HG03439 (cell line): ENCODE results near the gene ORC2.
"Not testable (repeated sequence)": the region's sequence is repeated elsewhere in the genome, so short reads cannot be mapped to it uniquely, and the experiment has no call there.

ENCODE experiments used
- ATAC-seq: cut with Tn5 transposase; IDR thresholded peaks from one replicate; pipeline ENCODE4 v1.9.1; 2021; ENCODE audit warnings: mild to moderate bottlenecking, moderate library complexity; ENCODE audit not compliant: unreplicated experiment

The ORC2 gene

GRCh38 chr2:200963124-200963917 lies at the start of gene ORC2:
ORC2 (minus strand) TSS chr2:200963660; CDS start chr2:200958123, 5,537 bp downstream.
- peak; percentile 88 for ATAC-seq

- ATAC-seq: no peak
Observed at GRCh38 chr2:201008296-201008829, 44.9 kb upstream of the ORC2 start.

GRCh38 chr2:201007584-201007998 lies 44.1 kb upstream of the ORC2 start:
- ATAC-seq: no peak

GRCh38 chr2:201006704-201007103 lies 43.2 kb upstream of the ORC2 start:
- no peak for ATAC-seq

DNA sequence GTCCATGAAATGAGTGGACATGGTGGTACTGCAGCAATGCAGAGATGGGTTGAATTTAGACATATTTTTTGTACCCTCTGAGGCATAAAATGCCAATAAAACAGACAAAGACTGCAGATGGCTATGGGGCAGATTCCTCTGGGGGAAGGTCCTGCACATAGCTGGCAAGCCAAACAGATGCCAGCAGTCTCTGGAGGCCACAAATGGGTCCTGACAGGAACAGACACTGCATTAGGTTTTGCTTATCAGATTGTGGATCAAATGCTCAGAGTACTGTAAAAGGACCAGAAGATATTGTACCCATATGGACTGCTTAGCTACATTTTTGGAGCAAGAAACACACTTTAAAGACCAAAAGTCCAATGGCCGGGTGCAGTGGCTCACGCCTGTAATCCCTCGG lies 40.9 kb upstream of the ORC2 start:
- ATAC-seq: no peak

DNA sequence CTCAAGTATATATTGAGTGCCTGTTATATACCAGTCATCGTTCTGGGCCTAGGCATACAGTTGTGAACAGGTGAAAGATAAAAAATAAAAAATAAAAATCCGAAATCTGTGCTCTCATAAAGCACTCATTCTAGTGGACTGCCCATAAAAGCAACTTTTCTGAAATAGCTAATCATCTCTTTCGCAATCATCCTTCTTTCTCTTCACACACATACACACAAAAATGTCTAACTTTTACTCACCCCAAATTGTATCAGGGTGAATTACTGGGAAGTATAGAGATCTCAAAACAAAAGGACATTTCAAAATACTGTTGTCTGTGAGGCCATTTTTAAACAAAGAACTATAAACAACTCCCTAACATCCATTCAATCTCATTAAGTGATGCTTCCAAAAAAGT lies 29.6 kb upstream of the ORC2 start:
- ATAC-seq: no peak

GRCh38 chr2:200987137-200987536 lies 23.7 kb upstream of the ORC2 start:
- ATAC-seq: no peak

- no peak for ATAC-seq
Observed at GRCh38 chr2:200985799-200986198, 22.3 kb upstream of the ORC2 start.

DNA sequence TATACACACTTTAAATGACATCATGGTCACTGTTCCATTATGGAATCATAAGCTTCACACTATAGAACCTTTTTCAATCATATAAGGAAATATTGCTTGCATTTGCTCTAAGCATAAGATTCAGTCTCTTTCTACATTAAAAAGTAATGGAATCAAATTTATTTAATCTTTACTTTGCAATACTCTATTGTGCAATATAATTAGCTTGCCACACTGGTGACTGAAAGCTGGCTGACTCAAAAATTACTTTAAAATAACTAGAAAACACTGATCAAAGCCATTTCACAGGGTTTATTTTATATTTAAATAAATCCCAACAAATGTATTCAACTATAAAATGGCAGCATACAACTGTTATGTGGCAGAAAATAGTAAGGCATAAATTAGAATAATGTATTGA lies 13.2 kb upstream of the ORC2 start:
- no peak for ATAC-seq

- no peak for ATAC-seq
Observed at GRCh38 chr2:200975672-200976071, 12.2 kb upstream of the ORC2 start.

DNA sequence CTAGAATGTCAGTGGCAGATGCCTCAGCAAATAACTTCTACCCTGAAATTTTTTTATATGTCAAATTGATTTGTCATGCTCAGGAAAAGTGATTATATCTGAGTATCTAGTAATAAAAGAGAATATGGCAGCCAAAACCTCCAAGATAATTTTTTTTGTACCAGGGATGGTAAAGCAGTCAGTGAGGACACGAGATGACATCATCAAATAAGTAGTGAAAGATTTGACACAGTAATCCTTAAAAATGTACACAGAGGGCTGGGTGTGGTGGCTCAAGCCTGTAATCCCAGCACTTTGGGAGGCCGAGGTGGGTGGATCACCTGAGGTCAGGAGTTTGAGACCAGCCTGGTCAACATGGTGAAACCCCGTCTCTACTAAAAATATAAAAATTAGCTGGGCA lies 6.6 kb upstream of the ORC2 start:
- ATAC-seq: not testable (repeated sequence)

- no peak for ATAC-seq
Observed at GRCh38 chr2:200968735-200969134, 5.3 kb upstream of the ORC2 start.

DNA sequence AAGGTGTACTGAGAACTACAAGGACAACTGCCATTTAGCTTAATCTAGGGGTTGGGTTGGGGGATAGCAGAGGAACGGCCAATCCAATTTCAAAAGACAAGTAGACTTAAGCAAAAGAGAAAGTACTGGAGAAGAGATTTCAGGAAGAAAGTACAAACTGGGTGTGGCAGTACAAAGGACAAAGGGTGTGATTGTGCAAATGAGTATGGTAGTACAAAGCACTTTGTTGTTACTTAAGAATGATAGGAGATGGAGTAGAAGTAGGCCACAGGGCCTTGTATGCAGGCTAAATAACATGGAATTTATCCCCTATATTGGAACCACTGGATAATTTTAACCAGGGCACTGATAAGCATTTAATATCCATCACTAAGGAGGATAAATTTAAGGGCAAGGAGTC lies 4.7 kb upstream of the ORC2 start:
- no peak for ATAC-seq

DNA sequence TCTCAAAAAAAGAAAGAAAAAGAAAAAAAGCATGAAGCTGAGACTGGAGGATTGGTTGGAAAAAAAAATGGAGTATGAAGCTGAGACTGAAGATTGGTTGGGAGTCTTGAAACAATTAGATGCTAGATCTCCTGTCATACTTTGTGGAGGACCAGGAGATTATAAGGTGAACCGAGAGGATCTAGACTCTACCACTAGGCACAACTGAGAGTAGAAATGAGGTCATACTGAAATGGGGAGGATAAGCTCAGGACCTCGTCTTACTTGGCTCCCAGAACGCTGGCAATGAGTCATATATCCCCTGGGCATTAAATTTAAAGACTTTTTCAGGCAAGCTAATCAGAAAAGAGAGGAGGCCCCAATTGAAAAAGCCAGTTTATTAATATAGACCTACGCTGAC lies 3.3 kb upstream of the ORC2 start:
- no peak for ATAC-seq

- no peak for ATAC-seq
Observed at GRCh38 chr2:200964498-200964897, 1.0 kb upstream of the ORC2 start.

DNA sequence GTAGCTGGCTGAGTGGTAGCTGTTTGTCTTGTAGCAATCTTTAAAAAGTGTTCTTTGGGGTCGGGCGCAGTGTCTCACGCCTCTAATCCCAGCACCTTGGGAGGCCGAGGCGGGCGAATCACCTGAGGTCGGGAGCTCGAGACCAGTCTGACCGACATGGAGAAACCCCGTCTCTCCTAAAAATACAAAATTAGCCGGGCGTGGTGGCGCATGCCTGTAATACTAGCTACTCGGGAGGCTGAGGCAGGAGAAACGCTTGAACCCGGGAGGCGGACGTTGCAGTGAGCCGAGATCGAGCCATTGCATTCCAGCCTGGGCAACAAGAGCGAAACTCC lies 425 bp upstream of the ORC2 start:
- ATAC-seq: not testable (repeated sequence)

GRCh38 chr2:200962811-200963123 lies 693 bp downstream of the ORC2 start:
- ATAC-seq: peak; percentile 18

DNA sequence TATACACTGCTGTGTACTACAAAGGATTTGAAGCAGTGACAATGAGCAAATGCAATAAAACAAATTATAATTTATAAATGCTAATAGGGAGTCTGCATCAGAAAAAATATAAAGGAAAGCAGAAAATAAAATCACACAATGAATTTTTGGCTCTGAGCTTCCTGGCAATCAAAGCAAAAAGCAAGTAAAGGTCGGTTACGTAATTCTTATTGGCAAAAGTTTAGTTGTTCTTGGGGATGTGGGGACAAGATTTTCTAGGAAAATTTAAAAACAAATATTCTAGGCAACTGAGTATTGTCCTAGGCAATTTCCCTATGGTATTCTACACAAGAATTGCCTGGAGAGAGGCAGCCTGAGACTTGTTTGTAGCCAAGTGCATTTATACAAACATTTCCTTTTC lies 1.8 kb downstream of the ORC2 start:
- no peak for ATAC-seq

DNA sequence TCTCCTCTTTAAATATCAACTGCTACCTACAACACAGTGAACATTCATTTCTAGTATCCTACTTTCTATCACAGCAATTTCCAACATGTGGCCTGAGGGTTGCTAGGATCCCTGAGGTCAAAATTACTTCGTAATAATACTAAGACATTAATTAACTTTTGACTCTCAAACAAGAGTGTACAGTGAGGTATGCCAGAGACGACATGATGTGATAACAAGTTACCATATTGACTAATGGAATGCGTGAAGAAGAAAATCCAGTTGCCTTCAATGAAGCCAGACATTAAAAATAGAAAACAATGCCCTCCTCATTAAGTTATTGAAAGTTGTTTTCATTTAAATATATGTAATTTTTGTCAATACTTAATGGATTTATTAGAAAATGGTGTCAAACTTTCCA lies 13.1 kb downstream of the ORC2 start:
- no peak for ATAC-seq

GRCh38 chr2:200945395-200945729 lies 18.1 kb downstream of the ORC2 start:
- no peak for ATAC-seq

DNA sequence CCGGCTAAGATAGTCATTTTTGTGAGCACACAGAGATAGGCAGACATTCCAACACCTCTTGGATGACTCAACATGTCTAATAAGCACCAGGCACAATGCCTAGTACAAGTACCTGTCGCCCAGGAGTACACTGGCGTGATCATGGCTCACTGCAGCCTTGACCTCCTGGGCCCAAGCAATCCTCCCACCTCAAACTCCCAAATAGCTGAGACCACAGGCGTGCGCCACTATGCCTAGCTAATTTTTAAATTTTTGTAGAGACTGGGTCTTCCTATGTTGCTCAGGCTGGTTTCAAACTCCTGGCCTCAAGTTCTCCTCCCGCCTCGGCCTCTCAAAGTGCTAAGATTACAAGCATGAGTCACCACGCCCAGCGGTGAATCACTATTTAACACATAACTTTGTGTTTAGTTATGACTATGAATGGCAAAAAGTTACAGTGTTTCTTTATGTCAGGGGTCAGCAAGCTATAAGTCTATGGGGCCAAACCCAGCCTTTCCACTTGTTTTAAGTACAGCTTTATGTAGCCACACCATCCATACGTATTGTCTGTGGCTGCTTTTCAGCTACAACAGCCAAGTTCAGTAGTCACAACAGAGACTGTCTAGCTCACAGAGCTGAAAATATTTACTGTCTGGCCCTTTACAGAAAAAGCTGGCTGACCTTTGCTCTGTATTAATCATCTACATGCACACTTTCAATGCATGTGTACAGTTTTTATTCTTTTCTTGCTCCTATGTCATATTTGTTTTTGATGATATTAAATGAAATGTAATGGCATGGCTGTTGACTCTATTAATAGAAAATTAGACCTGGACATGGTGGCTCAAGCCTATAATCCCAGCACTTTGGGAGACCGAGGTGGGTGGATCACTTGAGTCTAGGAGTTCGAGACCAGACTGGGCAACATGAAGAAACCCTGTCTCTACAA lies 18.7 kb downstream of the ORC2 start:
- no peak for ATAC-seq

- no peak for ATAC-seq
Observed at GRCh38 chr2:200943527-200944105, 19.8 kb downstream of the ORC2 start.
